Thoracic aorta (tissue), 2 donors: ENCODE measurements around the gene CNTLN. TPM values are rescaled to one million over a fixed set of nuclear protein-coding genes. Genes with fewer than 3 reads are reported as not detected.

Experiments used
- ATAC-seq: fragments of 150-250 bp; one replicate; pipeline ENCODE4 v1.8.0; 2017; ENCODE audit warnings: low read depth; ENCODE audit not compliant: insufficient number of reproducible peaks, low FRiP score
- DNase-seq: peaks from one replicate; pipeline ENCODE4 v3.0.0-alpha.2; 2020; ENCODE audit warnings: low spot score
- H3K27ac ChIP-seq, 2 donors: fragments of 200-600 bp; sonication (generic); 1 replicate in 1 of 2; 2 replicates in 1 of 2; pipeline ENCODE4 v1.5.1; 2016; ENCODE audit warnings: mild to moderate bottlenecking in 2 of 2, moderate library complexity in 2 of 2
- H3K27me3 ChIP-seq: fragments of 200-600 bp; sonication (generic); replicated peaks from 2 replicates; pipeline ENCODE4 v1.6.0; 2016; ENCODE audit warnings: mild to moderate bottlenecking; ENCODE audit not compliant: insufficient read depth
- H3K36me3 ChIP-seq: fragments of 200-600 bp; sonication (generic); one replicate; pipeline ENCODE4 v1.5.1; 2016
- H3K4me1 ChIP-seq, 2 donors: fragments of 200-600 bp; sonication (generic); 1 replicate in 1 of 2; 2 replicates in 1 of 2; pipeline versions ENCODE4 v1.5.1 to v1.6.0; 2016; ENCODE audit warnings: low read depth in 2 of 2, mild to moderate bottlenecking in 1 of 2; ENCODE audit not compliant: control insufficient read depth in 1 of 2
- H3K4me3 ChIP-seq: fragments of 200-600 bp; sonication (generic); 2 replicates; pipeline ENCODE4 v1.5.1; 2016; ENCODE audit warnings: mild to moderate bottlenecking
- H3K9me3 ChIP-seq: fragments of 200-600 bp; sonication (generic); 2 replicates; pipeline ENCODE4 v1.5.1; 2016
- total RNA-seq, 2 donors: library from RNA; depleted of rRNA; stranded (reverse); fragments of >200 nt; gene quantifications; one replicate each; pipeline versions ENCODE4 v1.1.0 to v1.2.3, GENCODE V29; 2016
- TF ChIP-seq, protein P1 (sequence below): fragments of 200-600 bp; sonication (generic); IDR thresholded peaks from one replicate; pipeline ENCODE4 v1.5.1; 2019; ENCODE audit warnings: antibody characterized with exemption

The CNTLN gene
- total RNA-seq, 2 donors from 2014 or later: 11.4 to 16.4 TPM

DNA sequence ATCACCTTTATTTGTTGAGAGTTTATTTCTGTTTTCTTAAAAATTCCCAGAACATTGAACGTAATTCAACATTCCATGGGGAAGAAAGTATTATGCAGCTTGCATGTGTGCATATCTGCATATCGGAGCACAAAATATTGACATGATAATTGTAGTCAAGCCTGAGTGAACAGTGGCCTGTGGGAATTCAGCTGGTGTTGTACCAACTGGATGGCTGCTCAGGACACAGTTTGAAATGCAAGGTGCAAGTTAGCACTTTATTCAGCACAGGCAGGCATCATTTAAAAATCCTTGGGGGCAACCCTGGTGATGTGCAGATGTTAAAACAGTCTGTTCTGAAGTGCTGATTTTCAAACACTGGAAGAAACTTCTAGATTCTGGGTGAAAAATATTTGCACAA, 82.4 kb downstream of the CNTLN start:
- ATAC-seq (no peak), DNase-seq (no peak)
- H3K27ac ChIP-seq: no peak overlapping the region
- H3K36me3 ChIP-seq: no peaks in the 10 kb centered on the region
- H3K9me3 ChIP-seq: no peaks in the 10 kb centered on the region
- TF ChIP-seq, protein P1, sequence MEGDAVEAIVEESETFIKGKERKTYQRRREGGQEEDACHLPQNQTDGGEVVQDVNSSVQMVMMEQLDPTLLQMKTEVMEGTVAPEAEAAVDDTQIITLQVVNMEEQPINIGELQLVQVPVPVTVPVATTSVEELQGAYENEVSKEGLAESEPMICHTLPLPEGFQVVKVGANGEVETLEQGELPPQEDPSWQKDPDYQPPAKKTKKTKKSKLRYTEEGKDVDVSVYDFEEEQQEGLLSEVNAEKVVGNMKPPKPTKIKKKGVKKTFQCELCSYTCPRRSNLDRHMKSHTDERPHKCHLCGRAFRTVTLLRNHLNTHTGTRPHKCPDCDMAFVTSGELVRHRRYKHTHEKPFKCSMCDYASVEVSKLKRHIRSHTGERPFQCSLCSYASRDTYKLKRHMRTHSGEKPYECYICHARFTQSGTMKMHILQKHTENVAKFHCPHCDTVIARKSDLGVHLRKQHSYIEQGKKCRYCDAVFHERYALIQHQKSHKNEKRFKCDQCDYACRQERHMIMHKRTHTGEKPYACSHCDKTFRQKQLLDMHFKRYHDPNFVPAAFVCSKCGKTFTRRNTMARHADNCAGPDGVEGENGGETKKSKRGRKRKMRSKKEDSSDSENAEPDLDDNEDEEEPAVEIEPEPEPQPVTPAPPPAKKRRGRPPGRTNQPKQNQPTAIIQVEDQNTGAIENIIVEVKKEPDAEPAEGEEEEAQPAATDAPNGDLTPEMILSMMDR: no peak
- no peak overlapping the region for H3K4me3 ChIP-seq
- no peaks in the 10 kb centered on the region for H3K27me3 ChIP-seq
- peaks cover 0 to 6% of the 10 kb centered on the region in 2 donors for H3K4me1 ChIP-seq

DNA sequence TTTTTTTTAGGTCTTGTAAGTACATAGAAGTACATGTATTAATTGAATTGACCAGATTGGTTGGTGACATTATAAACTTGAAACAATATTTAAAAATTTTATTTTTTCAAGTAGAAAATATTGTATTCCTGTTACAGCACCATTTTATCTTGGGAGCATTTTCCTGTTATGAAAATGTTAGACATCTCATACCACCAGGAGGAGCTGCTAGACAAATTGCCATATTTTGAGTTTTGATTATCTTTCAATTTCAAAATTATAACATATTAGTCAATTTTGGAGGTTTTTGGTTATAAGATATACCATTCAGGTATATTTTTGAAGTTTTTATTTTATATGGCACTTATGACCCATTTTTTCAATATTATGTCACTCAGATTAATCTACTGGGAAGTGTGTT, 84.4 kb downstream of the CNTLN start:
- DNase-seq (no peak), ATAC-seq (no peak)
- Histone ChIP-seq H3K4me3 (no peak overlapping the region), H3K27ac (no peak overlapping the region), H3K36me3 (no peaks in the 10 kb centered on the region), H3K9me3 (no peaks in the 10 kb centered on the region), H3K4me1 (peaks cover 0 to 6% of the 10 kb centered on the region in 2 donors), H3K27me3 (no peaks in the 10 kb centered on the region)
- TF ChIP-seq, protein P1: no peak

DNA sequence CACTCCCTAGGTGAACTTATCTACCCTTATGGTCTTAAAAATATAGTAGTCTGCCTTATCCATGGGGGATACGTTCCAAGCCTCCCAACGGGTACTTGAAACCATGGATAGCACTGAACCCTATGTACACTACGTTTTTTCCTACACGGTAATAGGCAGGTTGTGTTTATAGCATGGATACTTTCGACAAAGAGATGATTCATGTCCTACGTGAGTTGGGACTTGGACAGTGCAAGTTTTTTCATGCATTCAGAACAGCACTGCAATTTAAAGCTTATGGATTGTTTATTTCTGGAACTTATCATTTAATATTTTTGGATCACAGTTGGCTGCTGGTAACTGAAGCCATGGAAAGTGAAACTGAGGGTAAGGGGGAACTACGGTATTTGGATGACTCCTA, 88.1 kb downstream of the CNTLN start:
- Histone ChIP-seq H3K36me3 (no peaks in the 10 kb centered on the region), H3K27me3 (no peaks in the 10 kb centered on the region), H3K27ac (no peak overlapping the region), H3K9me3 (no peaks in the 10 kb centered on the region), H3K4me1 (no peaks in the 10 kb centered on the region), H3K4me3 (no peak overlapping the region)
- no peak for ATAC-seq
- TF ChIP-seq, protein P1: no peak
- no peak for DNase-seq

DNA sequence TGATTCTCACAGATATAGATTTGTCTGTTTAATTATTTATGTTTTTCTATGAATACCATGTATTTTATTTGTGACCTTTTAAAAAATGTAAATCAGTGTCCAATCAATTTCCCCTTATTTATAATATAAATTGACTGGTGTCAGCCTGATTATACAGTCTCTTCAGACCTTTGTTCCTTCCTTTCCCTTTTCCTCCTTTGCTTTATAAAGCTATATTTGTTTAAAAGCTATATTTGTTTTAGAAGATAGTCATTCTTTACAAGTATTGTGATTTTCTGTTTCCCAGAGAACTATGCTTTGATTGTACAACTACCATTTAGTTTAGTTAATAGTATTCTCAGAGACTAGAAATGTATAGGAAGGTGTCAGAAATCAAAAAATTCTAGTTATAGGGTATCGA, 90.6 kb downstream of the CNTLN start:
- TF ChIP-seq, protein P1: no peak
- no peaks in the 10 kb centered on the region for H3K4me1 ChIP-seq
- H3K9me3 ChIP-seq: no peaks in the 10 kb centered on the region
- H3K36me3 ChIP-seq: no peaks in the 10 kb centered on the region
- H3K4me3 ChIP-seq: no peak overlapping the region
- ATAC-seq (no peak), DNase-seq (no peak)
- no peak overlapping the region for H3K27ac ChIP-seq
- no peaks in the 10 kb centered on the region for H3K27me3 ChIP-seq

DNA sequence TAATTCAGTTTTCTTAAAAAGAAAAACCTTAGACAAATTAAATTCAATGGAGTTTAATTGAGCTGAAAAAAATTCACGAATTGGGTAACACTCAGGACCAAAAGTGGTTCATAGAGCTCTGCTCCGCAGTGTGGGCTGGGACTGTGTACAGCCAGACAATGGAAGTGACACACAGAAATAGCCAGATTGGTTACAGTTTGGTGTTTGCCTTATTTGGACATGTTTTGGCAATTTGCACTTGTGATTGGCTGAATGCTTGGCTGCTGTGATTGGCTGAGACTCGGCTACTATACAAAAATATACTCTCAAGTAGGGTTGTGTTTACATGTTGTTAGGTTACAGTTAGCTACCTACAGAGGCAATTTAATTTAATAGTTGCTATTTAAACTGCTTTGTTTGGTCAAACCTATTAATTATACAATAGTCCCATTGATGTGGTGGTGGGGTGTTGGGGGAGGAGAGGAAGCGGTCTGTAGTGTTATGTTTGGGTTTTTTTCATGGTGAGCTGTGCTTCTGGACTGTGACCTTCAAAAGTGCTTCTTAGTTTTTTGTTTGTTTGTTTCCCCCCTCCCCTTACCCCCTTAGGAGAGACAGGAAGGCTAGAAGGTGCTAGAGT, 95.2 kb downstream of the CNTLN start:
- DNase-seq (no peak), ATAC-seq (no peak)
- Histone ChIP-seq H3K27ac (no peak overlapping the region), H3K27me3 (no peaks in the 10 kb centered on the region), H3K4me3 (no peak overlapping the region), H3K4me1 (no peaks in the 10 kb centered on the region), H3K9me3 (no peaks in the 10 kb centered on the region), H3K36me3 (no peaks in the 10 kb centered on the region)
- TF ChIP-seq, protein P1: no peak
